Measurements from ENCODE around the gene RMI1.
"Not testable (repeated sequence)": the region's sequence is repeated elsewhere in the genome, so short reads cannot be mapped to it uniquely, and the experiment has no call there.

The RMI1 gene

GRCh38 chr9:84031534-84031933 lies 50.9 kb downstream of the RMI1 start:
- TF ChIP-seq ZFP30 (CRISPR knock-in tag; IDR thresholded peaks at IDR 0.05) (no peak), BACH2 (CRISPR knock-in tag; IDR thresholded peaks at IDR 0.05; ENCODE audit: borderline replicate concordance) (no peak), ZFP3 (CRISPR knock-in tag; IDR thresholded peaks at IDR 0.05) (no peak), PPARA (CRISPR knock-in tag; IDR thresholded peaks at IDR 0.05; ENCODE audit: borderline replicate concordance) (no peak), TCF4 (CRISPR knock-in tag; IDR thresholded peaks at IDR 0.05; ENCODE audit: borderline replicate concordance) (no peak), ISL1 (CRISPR knock-in tag; IDR thresholded peaks at IDR 0.05) (no peak), RARB (CRISPR knock-in tag; IDR thresholded peaks at IDR 0.05) (no peak), ZNF70 (CRISPR knock-in tag; IDR thresholded peaks at IDR 0.05) (no peak), TSHZ2 (CRISPR knock-in tag; IDR thresholded peaks at IDR 0.05) (no peak), GLIS3 (CRISPR knock-in tag; IDR thresholded peaks at IDR 0.05) (no peak)
- ATAC-seq = no peak

GRCh38 chr9:84041857-84042256 lies 61.3 kb downstream of the RMI1 start:
- not testable (repeated sequence) for ATAC-seq

- no peak for TF ChIP-seq BACH2 (CRISPR knock-in tag; IDR thresholded peaks at IDR 0.05; ENCODE audit: borderline replicate concordance)
- no peak for TF ChIP-seq ZFP3 (CRISPR knock-in tag; IDR thresholded peaks at IDR 0.05)
- no peak for TF ChIP-seq ZNF565 (CRISPR knock-in tag; conservative IDR thresholded peaks at IDR 0.05; ENCODE audit: low read depth)
- TF ChIP-seq ZFP30 (CRISPR knock-in tag; IDR thresholded peaks at IDR 0.05) = no peak
- no peak for TF ChIP-seq ESRRG (CRISPR knock-in tag; IDR thresholded peaks at IDR 0.05)
- TF ChIP-seq CSRNP3 (CRISPR knock-in tag; IDR thresholded peaks at IDR 0.05) = no peak
- no peak for TF ChIP-seq ARNTL (CRISPR knock-in tag; IDR thresholded peaks at IDR 0.05; ENCODE audit: borderline replicate concordance, low read depth)
- no peak for TF ChIP-seq TSHZ2 (CRISPR knock-in tag; IDR thresholded peaks at IDR 0.05)
- TF ChIP-seq RARB (CRISPR knock-in tag; IDR thresholded peaks at IDR 0.05) = no peak
- TF ChIP-seq SNAI2 (CRISPR knock-in tag; IDR thresholded peaks at IDR 0.05) = no peak
- TF ChIP-seq CREB5 (CRISPR knock-in tag; IDR thresholded peaks at IDR 0.05; ENCODE audit: low read depth) = no peak
- TF ChIP-seq GLIS3 (CRISPR knock-in tag; IDR thresholded peaks at IDR 0.05) = no peak
- ATAC-seq = no peak
These were observed 65.0 kb downstream of the RMI1 start for GRCh38 chr9:84045481-84046097.
